Transverse colon (tissue), 4 donors: ENCODE results near the gene GCNA.

ENCODE experiments used
- CTCF ChIP-seq, 5 experiments: fragments of 200-600 bp in 3 of 5; fragments of 450-650 bp in 2 of 5; sonication (generic) in 3 of 5; IDR thresholded peaks; 1 replicate in 2 of 5; 2 replicates in 3 of 5; pipeline ENCODE4 v1.5.1; 2016 to 2017; ENCODE audit warnings: antibody characterized with exemption in 5 of 5, inconsistent platforms in 3 of 5, mild to moderate bottlenecking in 2 of 5, moderate library complexity in 1 of 5
- POLR2AphosphoS5 ChIP-seq, 3 donors: sonication (generic); formaldehyde crosslinking; IDR thresholded peaks; one replicate each; pipeline ENCODE4 v1.6.1; 2016; ENCODE audit warnings: antibody characterized with exemption in 3 of 3

GRCh38 chrX:71634366-71634765, 56.1 kb downstream of the GCNA start:
- no peak for TF ChIP-seq POLR2AphosphoS5 (IDR thresholded peaks at IDR 0.05)
- TF ChIP-seq CTCF (IDR thresholded peaks at IDR 0.05): no peak
